Activated CD8-positive, alpha-beta T cell treated with anti-CD3 and anti-CD28 coated beads for 36 hours (primary cell): ENCODE results near the gene DNAJC11. TPM values are rescaled to one million over a fixed set of nuclear protein-coding genes. Genes with fewer than 3 reads are reported as not detected.

Experiments used
- ATAC-seq: fragments of 200-7000 bp; cut with Tn5 transposase; one replicate; pipeline ENCODE4 v1.10.0; 2021; ENCODE audit warnings: mild to moderate bottlenecking, moderate library complexity
- CTCF ChIA-PET: fragments of 350-600 bp; sonication (Branson Sonifier 250); formaldehyde crosslinking; loops from one replicate; lab custom pipeline; 2021; ENCODE audit warnings: antibody characterized with exemption; lab: Charles Lee
- POLR2A ChIA-PET: fragments of 350-600 bp; sonication (Branson Sonifier 250); formaldehyde crosslinking; loops from one replicate; lab custom pipeline; 2021; ENCODE audit warnings: antibody characterized with exemption; lab: Charles Lee
- DNase-seq: peaks from one replicate; pipeline ENCODE4 v3.0.0-alpha.2; 2020
- H3K27ac Mint-ChIP-seq: one replicate; pipeline ENCODE4 v1.8.0; 2021; ENCODE audit warnings: mild to moderate bottlenecking, mixed read lengths
- H3K27me3 Mint-ChIP-seq: one replicate; pipeline ENCODE4 v1.8.0; 2021; ENCODE audit warnings: mixed read lengths
- H3K36me3 Mint-ChIP-seq: one replicate; pipeline ENCODE4 v1.8.0; 2021; ENCODE audit warnings: low read depth, mixed read lengths
- H3K4me1 Mint-ChIP-seq: one replicate; pipeline ENCODE4 v1.8.0; 2021; ENCODE audit warnings: low read depth, mixed read lengths
- H3K4me3 Mint-ChIP-seq: one replicate; pipeline ENCODE4 v1.8.0; 2021; ENCODE audit warnings: mild to moderate bottlenecking, moderate library complexity, mixed read lengths
- H3K9me3 Mint-ChIP-seq: one replicate; pipeline ENCODE4 v1.8.0; 2021; ENCODE audit warnings: mixed read lengths
- intact Hi-C: fragments of 100-400 bp; cut with micrococcal nuclease; formaldehyde crosslinking; loops from one replicate; pipeline ENCODE4 v1.10.0; 2022
- total RNA-seq, 2 experiments: library from RNA; stranded (reverse); gene quantifications; one replicate each; pipeline ENCODE4 v1.2.3, GENCODE V29; 2021
- TF ChIP-seq, protein P1 (sequence below): fragments of 200-600 bp; IDR thresholded peaks from one replicate; pipeline ENCODE4 v1.8.0; 2022; ENCODE audit warnings: antibody characterized with exemption, mild to moderate bottlenecking

The DNAJC11 gene
- total RNA-seq = 10 to 100 TPM; 52.8 to 53.3 TPM

- no peaks in the 10 kb centered on the region for H3K9me3 Mint-ChIP-seq
- peak; percentile 90 for DNase-seq
- POLR2A ChIA-PET = interaction anchor here (0.6 to 1.4 kb wide), 9 partner anchors 10 to 229 kb away, joined by 3 to 6 read pairs (median 3); partner anchors contain the start of gene CAMTA1
- H3K4me1 Mint-ChIP-seq = peaks cover 31% of the 10 kb centered on the region
- no peaks in the 10 kb centered on the region for H3K27me3 Mint-ChIP-seq
- peak within 1 kb of the TSS; percentile 91 for H3K4me3 Mint-ChIP-seq
- CTCF ChIA-PET = interaction anchor here (0.6 to 1.7 kb wide), 11 partner anchors 10 to 144 kb away, joined by 3 to 9 read pairs (median 3); no protein-coding TSS in a partner anchor
- ATAC-seq = peak; percentile 99
- intact Hi-C loops = no loop called here
- H3K27ac Mint-ChIP-seq = peak within 1 kb of the TSS; percentile 92
- H3K36me3 Mint-ChIP-seq = peaks cover 11% of the 10 kb centered on the region
- TF ChIP-seq, protein P1, sequence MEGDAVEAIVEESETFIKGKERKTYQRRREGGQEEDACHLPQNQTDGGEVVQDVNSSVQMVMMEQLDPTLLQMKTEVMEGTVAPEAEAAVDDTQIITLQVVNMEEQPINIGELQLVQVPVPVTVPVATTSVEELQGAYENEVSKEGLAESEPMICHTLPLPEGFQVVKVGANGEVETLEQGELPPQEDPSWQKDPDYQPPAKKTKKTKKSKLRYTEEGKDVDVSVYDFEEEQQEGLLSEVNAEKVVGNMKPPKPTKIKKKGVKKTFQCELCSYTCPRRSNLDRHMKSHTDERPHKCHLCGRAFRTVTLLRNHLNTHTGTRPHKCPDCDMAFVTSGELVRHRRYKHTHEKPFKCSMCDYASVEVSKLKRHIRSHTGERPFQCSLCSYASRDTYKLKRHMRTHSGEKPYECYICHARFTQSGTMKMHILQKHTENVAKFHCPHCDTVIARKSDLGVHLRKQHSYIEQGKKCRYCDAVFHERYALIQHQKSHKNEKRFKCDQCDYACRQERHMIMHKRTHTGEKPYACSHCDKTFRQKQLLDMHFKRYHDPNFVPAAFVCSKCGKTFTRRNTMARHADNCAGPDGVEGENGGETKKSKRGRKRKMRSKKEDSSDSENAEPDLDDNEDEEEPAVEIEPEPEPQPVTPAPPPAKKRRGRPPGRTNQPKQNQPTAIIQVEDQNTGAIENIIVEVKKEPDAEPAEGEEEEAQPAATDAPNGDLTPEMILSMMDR = peak; percentile 97
Measured at GRCh38 chr1:6701437-6702153, at the start of gene DNAJC11. Gene DNAJC11 (minus strand): TSS chr1:6701816. CDS start chr1:6701800, 16 bp downstream.

- CTCF ChIA-PET = interaction anchor here (1.0 to 1.3 kb wide), 2 partner anchors 13 to 15 kb away, joined by 3 read pairs; no protein-coding TSS in a partner anchor
- intact Hi-C loops = no loop called here
- TF ChIP-seq, protein P1 = no peak
- POLR2A ChIA-PET = interaction anchor here (1.0 kb wide), 1 partner anchor 35 kb away, joined by 4 read pairs; the partner anchor contains the start of gene CAMTA1
- H3K4me1 Mint-ChIP-seq = no peaks in the 10 kb centered on the region
- DNase-seq (no peak), ATAC-seq (no peak)
- no peak overlapping the region for H3K4me3 Mint-ChIP-seq
- peaks cover 24% of the 10 kb centered on the region for H3K27me3 Mint-ChIP-seq
- H3K9me3 Mint-ChIP-seq = no peaks in the 10 kb centered on the region
- H3K36me3 Mint-ChIP-seq = no peaks in the 10 kb centered on the region
- H3K27ac Mint-ChIP-seq = no peak overlapping the region
Measured at GRCh38 chr1:6750490-6750889, 48.9 kb upstream of the DNAJC11 start.

- ATAC-seq (no peak), DNase-seq (no peak)
- TF ChIP-seq, protein P1 = no peak
- H3K36me3 Mint-ChIP-seq = no peaks in the 10 kb centered on the region
- ChIA-PET POLR2A (no interaction called here), CTCF (no interaction called here)
- no peak overlapping the region for H3K4me3 Mint-ChIP-seq
- intact Hi-C loops = no loop called here
- peaks cover 13% of the 10 kb centered on the region for H3K27me3 Mint-ChIP-seq
- no peak overlapping the region for H3K27ac Mint-ChIP-seq
- H3K9me3 Mint-ChIP-seq = no peaks in the 10 kb centered on the region
- peaks cover 17% of the 10 kb centered on the region for H3K4me1 Mint-ChIP-seq
Measured at GRCh38 chr1:6747674-6748073, 46.1 kb upstream of the DNAJC11 start.

GRCh38 chr1:6745073-6745472 is 43.5 kb upstream of the DNAJC11 start:
- intact Hi-C loops = no loop called here
- H3K27ac Mint-ChIP-seq = no peak overlapping the region
- peaks cover 11% of the 10 kb centered on the region for H3K27me3 Mint-ChIP-seq
- DNase-seq (peak; percentile 56), ATAC-seq (peak; percentile 11)
- H3K9me3 Mint-ChIP-seq = no peaks in the 10 kb centered on the region
- peaks cover 17% of the 10 kb centered on the region for H3K4me1 Mint-ChIP-seq
- H3K36me3 Mint-ChIP-seq = no peaks in the 10 kb centered on the region
- H3K4me3 Mint-ChIP-seq = no peak overlapping the region
- POLR2A ChIA-PET = interaction anchor here (1.4 kb wide), 1 partner anchor 13 kb away, joined by 3 read pairs; no protein-coding TSS in a partner anchor
- CTCF ChIA-PET = interaction anchor here (0.8 to 3.7 kb wide), 3 partner anchors 18 to 145 kb away, joined by 3 to 9 read pairs (median 3); partner anchors contain the start of gene KLHL21
- TF ChIP-seq, protein P1 = no peak
